OCI-LY7 (cell line): ENCODE data around the gene ZNF598. TPM values are rescaled to one million over a fixed set of nuclear protein-coding genes. Genes with fewer than 3 reads are reported as not detected.

Experiments
- BruUV-seq: library from RNA; stranded (reverse); fragments of 400-500 nt; replicated peaks from 2 replicates; lab custom pipeline; 2021; lab: Mats Ljungman, UMichigan
- CTCF ChIA-PET: fragments of 300-600 bp; sonication (Branson Sonifier 250); formaldehyde crosslinking; loops from one replicate; lab custom pipeline; 2022; ENCODE audit warnings: antibody characterized with exemption; ENCODE audit not compliant: unreplicated experiment; lab: Charles Lee
- POLR2A ChIA-PET: fragments of 300-600 bp; sonication (Branson Sonifier 250); formaldehyde crosslinking; loops from one replicate; lab custom pipeline; 2022; ENCODE audit warnings: antibody characterized with exemption; lab: Charles Lee
- DNase-seq: peaks from one replicate; pipeline ENCODE4 v3.0.0-alpha.2; 2015; ENCODE audit warnings: low spot score
- H2AFZ ChIP-seq: fragments of 200-600 bp; sonication (generic), shearing (Covaris generic); 2 replicates; pipeline ENCODE4 v1.6.1; 2014; ENCODE audit warnings: mild to moderate bottlenecking, antibody characterized with exemption, low read length, moderate library complexity
- H3K27ac ChIP-seq: fragments of 200-600 bp; sonication (generic); 2 replicates; pipeline ENCODE4 v1.5.1; 2014; ENCODE audit warnings: mixed run types, low read depth, mild to moderate bottlenecking, moderate library complexity, low read length, inconsistent platforms; ENCODE audit not compliant: poor library complexity, severe bottlenecking
- H3K36me3 ChIP-seq: fragments of 200-600 bp; sonication (generic); 2 replicates; pipeline ENCODE4 v1.6.1; 2014; ENCODE audit warnings: mild to moderate bottlenecking, antibody characterized with exemption, low read length, moderate library complexity, mixed read lengths; ENCODE audit not compliant: insufficient read depth
- H3K4me1 ChIP-seq: fragments of 200-600 bp; sonication (generic); 2 replicates; pipeline ENCODE4 v1.5.1; 2014; ENCODE audit warnings: mild to moderate bottlenecking, low read length; ENCODE audit not compliant: insufficient read depth, poor library complexity, severe bottlenecking
- H3K4me2 ChIP-seq: fragments of 200-600 bp; sonication (generic); 2 replicates; pipeline ENCODE4 v1.6.1; 2014; ENCODE audit warnings: mild to moderate bottlenecking, low read length
- H3K4me3 ChIP-seq: fragments of 200-600 bp; sonication (generic); 2 replicates; pipeline ENCODE4 v1.5.1; 2014; ENCODE audit warnings: mild to moderate bottlenecking, low read depth, low read length; ENCODE audit not compliant: poor library complexity, severe bottlenecking
- H3K79me2 ChIP-seq: fragments of 200-600 bp; sonication (generic); 2 replicates; pipeline ENCODE4 v1.6.1; 2016; ENCODE audit warnings: low read depth, mild to moderate bottlenecking, low read length, moderate library complexity, mixed read lengths; ENCODE audit not compliant: insufficient read depth
- H3K9me2 ChIP-seq: fragments of 200-600 bp; sonication (generic); 2 replicates; pipeline ENCODE4 v1.6.1; 2016; ENCODE audit warnings: mild to moderate bottlenecking, low read length, mixed read lengths; ENCODE audit not compliant: insufficient read depth
- H3K9me3 ChIP-seq: fragments of 200-600 bp; sonication (generic); 2 replicates; pipeline ENCODE4 v1.6.1; 2014; ENCODE audit warnings: mild to moderate bottlenecking, mixed run types, low read length, mixed read lengths
- H4K20me1 ChIP-seq: fragments of 200-600 bp; sonication (generic); 2 replicates; pipeline ENCODE4 v1.6.1; 2014; ENCODE audit warnings: mild to moderate bottlenecking, antibody characterized with exemption, low read length, moderate library complexity, mixed read lengths; ENCODE audit not compliant: insufficient read depth
- EZH2phosphoT487 ChIP-seq: fragments of 200-600 bp; sonication (generic); IDR thresholded peaks from 2 replicates; pipeline ENCODE4 v1.6.1; 2018; ENCODE audit warnings: low read depth, borderline replicate concordance, mild to moderate bottlenecking, mixed run types, antibody characterized with exemption, low read length, moderate library complexity, mixed read lengths
- intact Hi-C: fragments of 100-400 bp; cut with micrococcal nuclease; formaldehyde crosslinking; loops from one replicate; pipeline ENCODE4 v1.10.0; 2022; ENCODE audit not compliant: unreplicated experiment
- total RNA-seq, 2 experiments: library from RNA; depleted of rRNA in 1 of 2; stranded (reverse); fragments of >200 nt in 1 of 2; shearing (Covaris generic) in 1 of 2; gene quantifications; 2 replicates each; pipeline ENCODE4 v1.2.3, GENCODE V29; 2014 to 2022
- TF ChIP-seq, protein P1 (sequence below): fragments of 200-600 bp; sonication (generic); conservative IDR thresholded peaks from 2 replicates; pipeline ENCODE4 v1.5.1; 2014; ENCODE audit warnings: mild to moderate bottlenecking, antibody characterized with exemption, low read length, moderate library complexity, mixed read lengths

ZNF598 gene
- total RNA-seq, 2 experiments from 2014 or later, result 26.3 to 80.4 TPM

DNA sequence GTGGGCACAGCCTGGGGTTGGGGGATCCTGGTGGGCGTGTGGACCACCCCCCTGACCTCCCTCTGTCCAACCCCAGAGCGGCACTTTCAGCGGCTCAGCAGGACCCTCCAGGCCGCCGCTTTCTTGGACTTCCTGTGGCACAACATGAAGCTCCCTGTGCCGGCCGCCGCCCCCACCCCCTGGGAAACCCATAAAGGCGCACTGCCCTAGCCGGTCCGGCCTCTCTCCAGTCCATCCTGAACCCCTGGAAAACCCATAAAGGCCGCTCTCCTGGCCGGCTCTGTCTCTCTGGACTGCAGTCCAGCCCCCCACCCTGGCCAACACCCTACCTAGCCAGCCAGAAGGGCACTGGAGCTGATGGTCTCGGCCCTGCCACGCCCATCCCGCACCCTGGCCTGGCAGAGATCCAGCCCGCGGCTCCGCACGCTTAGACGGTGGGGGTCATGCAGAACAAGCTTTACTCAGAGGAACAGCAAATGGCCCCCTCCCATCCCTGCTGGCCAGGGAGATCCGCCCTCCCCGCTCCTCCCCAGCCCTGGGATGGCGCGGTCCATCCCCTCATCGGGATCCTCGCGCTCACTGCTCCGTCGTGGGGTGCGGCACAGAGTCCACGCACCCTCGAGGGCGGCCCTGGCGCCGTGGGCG is 31.0 kb downstream of the ZNF598 start:
- H2AFZ ChIP-seq, result no peak overlapping the region
- peaks cover 4% of the 10 kb centered on the region for H3K4me1 ChIP-seq
- H3K4me3 ChIP-seq, result no peak overlapping the region
- ChIA-PET POLR2A (no interaction called here), CTCF (no interaction called here)
- no TSS peak for BruUV-seq
- no peaks in the 10 kb centered on the region for H3K9me3 ChIP-seq
- H3K4me2 ChIP-seq, result no peak overlapping the region
- no peaks in the 10 kb centered on the region for H4K20me1 ChIP-seq
- H3K27ac ChIP-seq, result no peak overlapping the region
- DNase-seq, result no peak
- TF ChIP-seq, protein P1, sequence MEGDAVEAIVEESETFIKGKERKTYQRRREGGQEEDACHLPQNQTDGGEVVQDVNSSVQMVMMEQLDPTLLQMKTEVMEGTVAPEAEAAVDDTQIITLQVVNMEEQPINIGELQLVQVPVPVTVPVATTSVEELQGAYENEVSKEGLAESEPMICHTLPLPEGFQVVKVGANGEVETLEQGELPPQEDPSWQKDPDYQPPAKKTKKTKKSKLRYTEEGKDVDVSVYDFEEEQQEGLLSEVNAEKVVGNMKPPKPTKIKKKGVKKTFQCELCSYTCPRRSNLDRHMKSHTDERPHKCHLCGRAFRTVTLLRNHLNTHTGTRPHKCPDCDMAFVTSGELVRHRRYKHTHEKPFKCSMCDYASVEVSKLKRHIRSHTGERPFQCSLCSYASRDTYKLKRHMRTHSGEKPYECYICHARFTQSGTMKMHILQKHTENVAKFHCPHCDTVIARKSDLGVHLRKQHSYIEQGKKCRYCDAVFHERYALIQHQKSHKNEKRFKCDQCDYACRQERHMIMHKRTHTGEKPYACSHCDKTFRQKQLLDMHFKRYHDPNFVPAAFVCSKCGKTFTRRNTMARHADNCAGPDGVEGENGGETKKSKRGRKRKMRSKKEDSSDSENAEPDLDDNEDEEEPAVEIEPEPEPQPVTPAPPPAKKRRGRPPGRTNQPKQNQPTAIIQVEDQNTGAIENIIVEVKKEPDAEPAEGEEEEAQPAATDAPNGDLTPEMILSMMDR, result no peak
- TF ChIP-seq EZH2phosphoT487, result no peak
- H3K79me2 ChIP-seq, result peaks cover 3% of the 10 kb centered on the region
- intact Hi-C loops, result no loop called here
- H3K9me2 ChIP-seq, result no peaks in the 10 kb centered on the region
- H3K36me3 ChIP-seq, result peaks cover 54% of the 10 kb centered on the region

DNA sequence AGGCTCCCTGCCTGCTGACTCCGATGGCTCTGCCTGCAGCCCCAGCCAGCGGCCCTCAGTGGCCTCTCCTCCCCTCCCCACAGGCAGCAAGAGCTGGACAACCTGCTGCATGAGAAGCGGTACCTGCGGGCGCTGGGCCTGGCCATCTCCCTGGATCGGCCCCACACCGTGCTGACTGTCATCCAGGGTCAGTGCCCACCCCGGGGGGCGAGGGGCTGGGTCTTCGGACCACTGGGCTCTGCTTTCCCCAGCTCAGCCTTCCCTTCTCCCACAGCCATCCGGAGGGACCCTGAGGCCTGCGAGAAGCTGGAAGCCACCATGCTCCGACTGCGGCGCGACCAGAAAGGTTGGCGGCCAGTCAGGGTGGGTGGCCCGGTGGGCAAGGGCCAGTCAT is 31.7 kb downstream of the ZNF598 start:
- TF ChIP-seq, protein P1, result no peak
- TF ChIP-seq EZH2phosphoT487, result no peak
- Histone ChIP-seq H3K36me3 (peaks cover 54% of the 10 kb centered on the region), H3K9me2 (no peaks in the 10 kb centered on the region), H4K20me1 (no peaks in the 10 kb centered on the region), H3K79me2 (peaks cover 11% of the 10 kb centered on the region), H3K27ac (no peak overlapping the region), H3K9me3 (no peaks in the 10 kb centered on the region), H3K4me1 (peaks cover 7% of the 10 kb centered on the region), H3K4me3 (no peak overlapping the region), H2AFZ (no peak overlapping the region), H3K4me2 (no peak overlapping the region)
- BruUV-seq, result TSS peak; percentile 51
- intact Hi-C loops, result no loop called here
- no peak for DNase-seq
- POLR2A ChIA-PET, result no interaction called here
- CTCF ChIA-PET, result no interaction called here

DNA sequence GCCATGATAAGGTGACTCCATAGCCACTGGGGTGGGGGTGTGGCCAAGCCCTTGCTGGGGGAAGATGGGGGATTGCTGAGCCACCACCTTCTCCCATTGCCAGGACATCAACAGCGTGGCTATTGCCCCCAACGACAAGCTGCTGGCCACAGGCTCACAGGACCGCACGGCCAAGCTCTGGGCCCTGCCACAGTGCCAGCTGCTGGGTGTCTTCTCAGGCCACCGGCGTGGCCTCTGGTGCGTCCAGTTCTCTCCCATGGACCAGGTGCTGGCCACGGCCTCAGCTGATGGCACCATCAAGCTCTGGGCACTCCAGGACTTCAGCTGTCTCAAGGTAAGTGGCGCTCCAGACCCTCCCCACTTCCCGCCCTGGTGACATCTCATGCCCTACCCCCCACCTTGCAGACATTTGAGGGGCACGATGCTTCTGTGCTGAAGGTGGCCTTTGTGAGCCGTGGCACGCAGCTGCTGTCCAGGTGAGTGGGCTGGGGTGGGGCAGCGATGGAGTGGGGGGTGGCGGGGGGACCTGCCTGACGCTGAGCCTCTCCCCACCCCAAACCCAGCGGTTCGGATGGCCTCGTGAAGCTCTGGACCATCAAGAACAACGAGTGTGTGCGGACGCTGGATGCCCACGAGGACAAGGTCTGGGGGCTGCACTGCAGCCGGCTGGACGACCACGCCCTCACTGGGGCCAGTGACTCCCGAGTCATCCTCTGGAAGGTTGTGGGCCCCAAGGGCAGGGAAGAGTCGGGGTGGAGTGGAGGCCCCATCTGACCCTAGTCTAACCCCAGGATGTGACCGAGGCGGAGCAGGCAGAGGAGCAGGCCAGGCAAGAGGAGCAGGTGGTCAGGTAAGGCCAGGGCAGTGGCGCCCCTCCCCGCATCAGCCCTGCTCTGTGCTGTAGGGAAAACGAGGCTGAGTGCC is 32.4 kb downstream of the ZNF598 start:
- Histone ChIP-seq H2AFZ (no peak overlapping the region), H4K20me1 (no peaks in the 10 kb centered on the region), H3K79me2 (peaks cover 17% of the 10 kb centered on the region), H3K4me3 (no peak overlapping the region), H3K36me3 (peaks cover 54% of the 10 kb centered on the region), H3K4me1 (peaks cover 8% of the 10 kb centered on the region), H3K9me3 (no peaks in the 10 kb centered on the region), H3K27ac (no peak overlapping the region), H3K9me2 (no peaks in the 10 kb centered on the region), H3K4me2 (no peak overlapping the region)
- CTCF ChIA-PET, result no interaction called here
- BruUV-seq, result no TSS peak
- DNase-seq, result no peak
- POLR2A ChIA-PET, result no interaction called here
- TF ChIP-seq EZH2phosphoT487, result no peak
- TF ChIP-seq, protein P1, result no peak
- intact Hi-C loops, result no loop called here
